ENCODE measurements around the gene HOXD8.

Gene HOXD8

GRCh38 chr2:176174382-176174823 lies 44.9 kb downstream of the HOXD8 start:
- no peak for DNase-seq (ENCODE audit: low spot score)

- no peak for DNase-seq (ENCODE audit: low spot score)
Measured at GRCh38 chr2:176174824-176175708, 45.6 kb downstream of the HOXD8 start.

- no peak for DNase-seq (ENCODE audit: low spot score)
Measured at GRCh38 chr2:176175709-176176607, 46.5 kb downstream of the HOXD8 start.

- DNase-seq (ENCODE audit: low spot score): no peak
Measured at GRCh38 chr2:176177580-176178037, 48.1 kb downstream of the HOXD8 start.

GRCh38 chr2:176178038-176178756 lies 48.7 kb downstream of the HOXD8 start:
- peak; percentile 80 for DNase-seq (ENCODE audit: low spot score)

GRCh38 chr2:176178757-176179295 lies 49.3 kb downstream of the HOXD8 start:
- no peak for DNase-seq (ENCODE audit: low spot score)

- no peak for DNase-seq (ENCODE audit: low spot score)
Measured at GRCh38 chr2:176181551-176181950, 52.0 kb downstream of the HOXD8 start.
